SK-N-SH treated with all-trans-retinoic acid at 6 μM for 48 hours (cell line): ENCODE results near the gene CA9.

Source experiments
- ATAC-seq: fragments of 200-7000 bp; cut with Tn5 transposase; 3 replicates; pipeline ENCODE4 v1.9.1; 2020; ENCODE audit warnings: mild to moderate bottlenecking, moderate library complexity
- ARNTL ChIP-seq: fragments of 450-650 bp; formaldehyde crosslinking; IDR thresholded peaks from 2 replicates; pipeline ENCODE4 v1.5.0; 2020; ENCODE audit warnings: low read depth, mild to moderate bottlenecking, moderate library complexity, borderline replicate concordance
- BACH2 ChIP-seq: fragments of 250-450 bp; sonication (Bioruptor Pico); IDR thresholded peaks from 2 replicates; pipeline ENCODE4 v1.9.0; 2021; ENCODE audit warnings: mild to moderate bottlenecking, borderline replicate concordance
- CREB5 ChIP-seq: fragments of 250-450 bp; sonication (Bioruptor Pico); IDR thresholded peaks from 2 replicates; pipeline ENCODE4 v1.5.1; 2020; ENCODE audit warnings: low read depth, mild to moderate bottlenecking, moderate library complexity
- CSDC2 ChIP-seq: fragments of 250-450 bp; sonication (Bioruptor Pico); IDR thresholded peaks from 2 replicates; pipeline ENCODE4 v1.5.0; 2020; ENCODE audit warnings: mild to moderate bottlenecking, moderate library complexity
- CSRNP3 ChIP-seq: fragments of 250-450 bp; sonication (Bioruptor Pico); IDR thresholded peaks from 2 replicates; pipeline ENCODE4 v1.5.1; 2021; ENCODE audit warnings: mild to moderate bottlenecking, moderate library complexity
- ESRRG ChIP-seq: fragments of 250-450 bp; sonication (Bioruptor Pico); IDR thresholded peaks from 2 replicates; pipeline ENCODE4 v1.6.1; 2021; ENCODE audit warnings: mild to moderate bottlenecking
- GLIS3 ChIP-seq: fragments of 250-450 bp; sonication (Bioruptor Pico); IDR thresholded peaks from 2 replicates; pipeline ENCODE4 v1.5.0; 2020; ENCODE audit warnings: mild to moderate bottlenecking, moderate library complexity
- ISL1 ChIP-seq: fragments of 250-450 bp; sonication (Bioruptor Pico); IDR thresholded peaks from 2 replicates; pipeline ENCODE4 v2.1.2; 2022; ENCODE audit warnings: mild to moderate bottlenecking, moderate library complexity
- PPARA ChIP-seq: fragments of 250-450 bp; sonication (Bioruptor Pico); IDR thresholded peaks from 2 replicates; pipeline ENCODE4 v1.5.0; 2020; ENCODE audit warnings: mild to moderate bottlenecking, borderline replicate concordance
- RARB ChIP-seq: fragments of 250-450 bp; sonication (Bioruptor Pico); IDR thresholded peaks from 2 replicates; pipeline ENCODE4 v1.8.0; 2021; ENCODE audit warnings: mild to moderate bottlenecking, moderate library complexity
- SNAI2 ChIP-seq: fragments of 250-450 bp; sonication (Bioruptor Pico); IDR thresholded peaks from 2 replicates; pipeline ENCODE4 v1.5.0; 2020; ENCODE audit warnings: mild to moderate bottlenecking, moderate library complexity
- TOX ChIP-seq: fragments of 250-450 bp; sonication (Bioruptor Pico); IDR thresholded peaks from 2 replicates; pipeline ENCODE4 v1.8.0; 2021; ENCODE audit warnings: mild to moderate bottlenecking, moderate library complexity, borderline replicate concordance
- TSHZ2 ChIP-seq: fragments of 250-450 bp; sonication (Bioruptor Pico); IDR thresholded peaks from 2 replicates; pipeline ENCODE4 v1.5.0; 2020; ENCODE audit warnings: mild to moderate bottlenecking, moderate library complexity
- ZFP3 ChIP-seq: fragments of 250-450 bp; sonication (Bioruptor Pico); IDR thresholded peaks from 2 replicates; pipeline ENCODE4 v1.5.0; 2020; ENCODE audit warnings: mild to moderate bottlenecking, moderate library complexity
- ZFP30 ChIP-seq: fragments of 450-650 bp; formaldehyde crosslinking; IDR thresholded peaks from 2 replicates; pipeline ENCODE4 v1.5.0; 2022; ENCODE audit warnings: mild to moderate bottlenecking, moderate library complexity
- ZNF565 ChIP-seq: fragments of 450-650 bp; formaldehyde crosslinking; conservative IDR thresholded peaks from 2 replicates; pipeline ENCODE4 v1.5.0; 2020; ENCODE audit warnings: low read depth, mild to moderate bottlenecking, moderate library complexity
- ZNF70 ChIP-seq: fragments of 450-650 bp; formaldehyde crosslinking; IDR thresholded peaks from 2 replicates; pipeline ENCODE4 v1.5.0; 2020; ENCODE audit warnings: mild to moderate bottlenecking, moderate library complexity
- ZNF8 ChIP-seq: fragments of 450-650 bp; formaldehyde crosslinking; IDR thresholded peaks from 2 replicates; pipeline ENCODE4 v1.5.0; 2020; ENCODE audit warnings: mild to moderate bottlenecking, moderate library complexity
- TF ChIP-seq, protein P1 (sequence below): fragments of 250-450 bp; sonication (Bioruptor Pico); IDR thresholded peaks from 2 replicates; pipeline ENCODE4 v1.8.0; 2021; ENCODE audit warnings: low read depth, mild to moderate bottlenecking, moderate library complexity, borderline replicate concordance
- TF ChIP-seq, protein P2 (sequence below): fragments of 250-450 bp; sonication (Bioruptor Pico); IDR thresholded peaks from 2 replicates; pipeline ENCODE4 v1.8.0; 2020; ENCODE audit warnings: mild to moderate bottlenecking, moderate library complexity, borderline replicate concordance

Gene CA9

GRCh38 chr9:35628389-35628991, 45.2 kb upstream of the CA9 start (continued):
- TF ChIP-seq TOX: no peak
- no peak for TF ChIP-seq CREB5 (CRISPR knock-in tag)
- TF ChIP-seq, protein P1, sequence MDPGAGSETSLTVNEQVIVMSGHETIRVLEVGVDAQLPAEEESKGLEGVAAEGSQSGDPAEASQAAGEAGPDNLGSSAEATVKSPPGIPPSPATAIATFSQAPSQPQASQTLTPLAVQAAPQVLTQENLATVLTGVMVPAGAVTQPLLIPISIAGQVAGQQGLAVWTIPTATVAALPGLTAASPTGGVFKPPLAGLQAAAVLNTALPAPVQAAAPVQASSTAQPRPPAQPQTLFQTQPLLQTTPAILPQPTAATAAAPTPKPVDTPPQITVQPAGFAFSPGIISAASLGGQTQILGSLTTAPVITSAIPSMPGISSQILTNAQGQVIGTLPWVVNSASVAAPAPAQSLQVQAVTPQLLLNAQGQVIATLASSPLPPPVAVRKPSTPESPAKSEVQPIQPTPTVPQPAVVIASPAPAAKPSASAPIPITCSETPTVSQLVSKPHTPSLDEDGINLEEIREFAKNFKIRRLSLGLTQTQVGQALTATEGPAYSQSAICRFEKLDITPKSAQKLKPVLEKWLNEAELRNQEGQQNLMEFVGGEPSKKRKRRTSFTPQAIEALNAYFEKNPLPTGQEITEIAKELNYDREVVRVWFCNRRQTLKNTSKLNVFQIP (CRISPR knock-in tag): no peak

DNA sequence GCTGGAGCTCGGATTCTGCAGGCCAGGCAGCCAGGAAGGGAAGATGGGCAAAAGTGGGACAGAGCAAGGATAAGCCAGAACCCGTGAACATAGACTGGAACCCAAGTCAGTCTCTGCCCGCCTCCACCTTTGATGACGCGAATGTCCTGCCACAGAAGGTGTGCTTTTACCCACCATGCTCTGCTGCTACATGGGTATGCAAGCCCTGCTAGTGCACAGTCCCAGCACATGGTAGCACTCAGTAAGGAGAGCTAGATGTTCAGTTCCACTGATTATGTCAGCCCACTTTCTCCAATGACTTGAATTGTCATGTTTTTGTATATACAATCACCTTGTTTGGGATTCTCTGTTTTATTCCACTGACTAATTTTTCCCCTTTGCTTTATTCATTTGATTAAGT, 44.1 kb upstream of the CA9 start:
- TF ChIP-seq ESRRG (CRISPR knock-in tag): no peak
- no peak for TF ChIP-seq TOX
- TF ChIP-seq ZNF565: no peak
- TF ChIP-seq ZNF70 (CRISPR knock-in tag): no peak
- no peak for TF ChIP-seq ARNTL (CRISPR knock-in tag)
- no peak for TF ChIP-seq ZFP3 (CRISPR knock-in tag)
- TF ChIP-seq CSRNP3: no peak
- TF ChIP-seq ZFP30 (CRISPR knock-in tag): no peak
- no peak for TF ChIP-seq CSDC2
- no peak for TF ChIP-seq GLIS3 (CRISPR knock-in tag)
- TF ChIP-seq PPARA (CRISPR knock-in tag): no peak
- no peak for TF ChIP-seq TSHZ2 (CRISPR knock-in tag)
- TF ChIP-seq SNAI2 (CRISPR knock-in tag): no peak
- no peak for TF ChIP-seq ZNF8 (CRISPR knock-in tag)
- TF ChIP-seq BACH2 (CRISPR knock-in tag): no peak
- TF ChIP-seq, protein P1 (CRISPR knock-in tag): no peak
- no peak for TF ChIP-seq ISL1 (CRISPR knock-in tag)
- no peak for ATAC-seq

DNA sequence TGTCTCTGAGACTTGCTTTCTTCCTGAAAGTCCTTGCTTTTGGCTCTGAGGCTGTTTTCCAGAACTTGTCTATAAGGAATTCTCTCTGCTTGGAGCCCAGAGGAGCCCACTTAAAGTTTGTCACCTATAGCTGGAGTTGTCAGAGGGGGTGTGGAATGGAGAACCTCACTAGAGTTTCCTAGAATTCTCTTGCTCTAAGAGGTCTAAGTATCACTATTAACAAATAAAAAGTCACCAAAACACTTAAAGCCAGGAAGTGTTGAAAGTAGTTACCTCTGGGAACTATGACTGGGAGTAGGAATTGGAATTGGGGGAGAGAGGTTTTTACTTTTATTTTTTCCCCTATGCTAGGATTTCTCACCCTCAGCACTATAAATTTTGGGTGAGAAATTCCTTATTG, 38.0 kb upstream of the CA9 start:
- no peak for ATAC-seq
- TF ChIP-seq GLIS3 (CRISPR knock-in tag) (no peak), CREB5 (CRISPR knock-in tag) (no peak), TOX (no peak), ESRRG (CRISPR knock-in tag) (no peak), ZFP30 (CRISPR knock-in tag) (no peak), TSHZ2 (CRISPR knock-in tag) (no peak), RARB (CRISPR knock-in tag) (no peak), PPARA (CRISPR knock-in tag) (no peak)
- TF ChIP-seq, protein P2, sequence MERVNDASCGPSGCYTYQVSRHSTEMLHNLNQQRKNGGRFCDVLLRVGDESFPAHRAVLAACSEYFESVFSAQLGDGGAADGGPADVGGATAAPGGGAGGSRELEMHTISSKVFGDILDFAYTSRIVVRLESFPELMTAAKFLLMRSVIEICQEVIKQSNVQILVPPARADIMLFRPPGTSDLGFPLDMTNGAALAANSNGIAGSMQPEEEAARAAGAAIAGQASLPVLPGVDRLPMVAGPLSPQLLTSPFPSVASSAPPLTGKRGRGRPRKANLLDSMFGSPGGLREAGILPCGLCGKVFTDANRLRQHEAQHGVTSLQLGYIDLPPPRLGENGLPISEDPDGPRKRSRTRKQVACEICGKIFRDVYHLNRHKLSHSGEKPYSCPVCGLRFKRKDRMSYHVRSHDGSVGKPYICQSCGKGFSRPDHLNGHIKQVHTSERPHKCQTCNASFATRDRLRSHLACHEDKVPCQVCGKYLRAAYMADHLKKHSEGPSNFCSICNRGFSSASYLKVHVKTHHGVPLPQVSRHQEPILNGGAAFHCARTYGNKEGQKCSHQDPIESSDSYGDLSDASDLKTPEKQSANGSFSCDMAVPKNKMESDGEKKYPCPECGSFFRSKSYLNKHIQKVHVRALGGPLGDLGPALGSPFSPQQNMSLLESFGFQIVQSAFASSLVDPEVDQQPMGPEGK (CRISPR knock-in tag): no peak
- TF ChIP-seq, protein P1 (CRISPR knock-in tag): no peak
